HepG2 (cell line): ENCODE data around the gene PARK7. TPM values are rescaled to one million over a fixed set of nuclear protein-coding genes. Genes with fewer than 3 reads are reported as not detected.

Experiments used
- AGO1 ChIP-seq: fragments of 200-400 bp; formaldehyde crosslinking; IDR thresholded peaks from 2 replicates; pipeline ENCODE4 v1.6.1; 2017; ENCODE audit warnings: mild to moderate bottlenecking, low read depth, low read length, moderate library complexity; ENCODE audit not compliant: poor library complexity, severe bottlenecking
- ATM ChIP-seq: fragments of 450-650 bp; IDR thresholded peaks from 2 replicates; pipeline ENCODE4 v1.7.1; 2017; ENCODE audit warnings: mild to moderate bottlenecking, borderline replicate concordance
- CC2D1A ChIP-seq: sonication (generic); formaldehyde crosslinking; IDR thresholded peaks from 2 replicates; pipeline ENCODE4 v1.8.1; 2023; ENCODE audit warnings: mild to moderate bottlenecking, missing genetic modification reagents
- FOSL1 ChIP-seq: sonication (generic); formaldehyde crosslinking; IDR thresholded peaks from 2 replicates; pipeline ENCODE4 v1.9.0; 2021; ENCODE audit warnings: missing genetic modification reagents, borderline replicate concordance
- HMGA1 ChIP-seq: sonication (generic); formaldehyde crosslinking; conservative IDR thresholded peaks from 2 replicates; pipeline ENCODE4 v1.4.0; 2020; ENCODE audit warnings: missing genetic modification reagents
- HNRNPK ChIP-seq: fragments of 200-400 bp; formaldehyde crosslinking; IDR thresholded peaks from 2 replicates; pipeline ENCODE4 v1.6.1; 2018; ENCODE audit warnings: low read length, low read depth, moderate library complexity, mild to moderate bottlenecking; ENCODE audit not compliant: poor library complexity, severe bottlenecking
- NCOA5 ChIP-seq: sonication (generic); formaldehyde crosslinking; IDR thresholded peaks from 2 replicates; pipeline ENCODE4 v1.4.0; 2020; ENCODE audit warnings: missing genetic modification reagents
- PHB2 ChIP-seq: fragments of 450-650 bp; IDR thresholded peaks from 2 replicates; pipeline ENCODE4 v1.6.1; 2018; ENCODE audit not compliant: partially characterized antibody
- RAD51 ChIP-seq: fragments of 450-650 bp; IDR thresholded peaks from 2 replicates; pipeline ENCODE4 v1.6.1; 2016; ENCODE audit warnings: borderline replicate concordance
- RBFOX2 ChIP-seq: fragments of 200-400 bp; formaldehyde crosslinking; IDR thresholded peaks from 2 replicates; pipeline ENCODE4 v1.6.1; 2017; ENCODE audit warnings: low read depth, mild to moderate bottlenecking, low read length
- RFXANK ChIP-seq: IDR thresholded peaks from 2 replicates; pipeline ENCODE4 v1.6.1; 2016
- RFXAP ChIP-seq: sonication (generic); formaldehyde crosslinking; IDR thresholded peaks from 2 replicates; pipeline ENCODE4 v1.4.0; 2020; ENCODE audit warnings: missing genetic modification reagents, borderline replicate concordance
- SAFB2 ChIP-seq: sonication (generic); formaldehyde crosslinking; IDR thresholded peaks from 2 replicates; pipeline ENCODE4 v1.5.1; 2020; ENCODE audit warnings: missing genetic modification reagents, low read depth, mild to moderate bottlenecking, borderline replicate concordance
- TOE1 ChIP-seq: sonication (generic); formaldehyde crosslinking; IDR thresholded peaks from 2 replicates; pipeline ENCODE4 v1.4.0; 2020; ENCODE audit warnings: mild to moderate bottlenecking, missing genetic modification reagents
- ZNF251 ChIP-seq: sonication (generic); formaldehyde crosslinking; IDR thresholded peaks from 2 replicates; pipeline ENCODE4 v1.9.0; 2021; ENCODE audit warnings: mild to moderate bottlenecking, missing genetic modification reagents
- ZNF629 ChIP-seq: sonication (generic); formaldehyde crosslinking; conservative IDR thresholded peaks from 2 replicates; pipeline ENCODE4 v1.5.0; 2020; ENCODE audit warnings: missing genetic modification reagents
- ZSCAN31 ChIP-seq: sonication (generic); formaldehyde crosslinking; IDR thresholded peaks from 2 replicates; pipeline ENCODE4 v1.5.0; 2020; ENCODE audit warnings: low read depth, mild to moderate bottlenecking, missing genetic modification reagents
- polyA plus RNA-seq, 8 experiments: library from polyadenylated mRNA; depleted of rRNA in 3 of 8; stranded (reverse) in 7 of 8; unstranded in 1 of 8; fragments of >200 nt; fragmentation: Illumina TruSeq in 4 of 8; extraction: Trizol in 4 of 8; gene quantifications; 2 replicates each; pipeline versions ENCODE4 v1.2.1 to v1.2.3, GENCODE V29; 2011 to 2016; ENCODE audit warnings: low read depth in 4 of 8, missing spikeins in 1 of 8, mixed read lengths in 1 of 8; ENCODE audit not compliant: insufficient read depth in 1 of 8
- total RNA-seq, 5 experiments: library from RNA; depleted of rRNA; stranded (reverse); fragments of >200 nt; fragmentation: Illumina TruSeq; extraction: Trizol; gene quantifications; 2 replicates each; pipeline ENCODE4 v1.2.3, GENCODE V29; 2016; ENCODE audit warnings: low read depth in 1 of 5
- TF ChIP-seq, protein P1 (sequence below): sonication (generic); formaldehyde crosslinking; IDR thresholded peaks from 2 replicates; pipeline ENCODE4 v1.4.0; 2020; ENCODE audit warnings: missing genetic modification reagents, low read depth, mild to moderate bottlenecking, borderline replicate concordance
- TF ChIP-seq, protein P2 (sequence below), 2 experiments: IDR thresholded peaks; 2 replicates each; pipeline ENCODE4 v1.6.1; 2011 to 2012; ENCODE audit warnings: low read length in 2 of 2, borderline replicate concordance in 1 of 2, low read depth in 1 of 2, mild to moderate bottlenecking in 1 of 2, moderate library complexity in 1 of 2
- TF ChIP-seq, protein P3 (sequence below), 2 experiments: sonication (generic) in 1 of 2; formaldehyde crosslinking in 1 of 2; IDR thresholded peaks; 2 replicates each; pipeline versions ENCODE4 v1.6.1 to v1.9.0; 2014 to 2022; ENCODE audit warnings: antibody characterized with exemption in 1 of 2, borderline replicate concordance in 1 of 2, inconsistent platforms in 1 of 2, low read depth in 1 of 2, missing genetic modification reagents in 1 of 2

PARK7 gene
- total and polyA plus RNA-seq, 2 of the 13 experiments (the other 11 are each of a cell fraction or from before 2014, with no cell fraction given), result 212 to 296 TPM

DNA sequence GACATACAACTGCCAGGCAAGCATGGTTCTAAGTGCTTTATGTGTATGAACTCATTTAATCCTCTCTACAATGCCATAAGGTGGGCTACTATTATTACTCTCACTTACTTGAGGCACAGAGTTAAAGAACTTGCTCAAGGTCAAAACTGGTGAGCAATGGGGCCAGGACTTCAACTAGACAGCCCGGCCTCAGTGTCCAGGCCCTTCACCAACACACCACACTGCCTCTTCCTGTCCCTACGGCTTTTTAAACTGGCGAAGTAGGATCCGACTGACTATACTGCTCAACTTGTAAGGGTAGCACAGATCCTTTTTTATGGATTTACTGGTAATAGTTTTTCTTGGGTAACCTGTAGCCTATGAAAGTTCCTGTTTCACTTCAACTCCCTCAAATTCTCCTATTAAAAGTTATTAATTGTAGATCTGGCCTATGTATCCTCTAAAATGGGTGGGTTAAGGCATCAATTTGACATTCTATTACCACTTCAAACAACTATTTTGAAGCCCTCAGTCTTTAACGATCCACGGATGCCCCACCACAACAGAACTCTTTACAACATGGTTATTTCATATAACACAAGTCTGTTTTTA, 60.3 kb downstream of the PARK7 start (continued):
- TF ChIP-seq ATM, result no peak
- no peak for TF ChIP-seq TOE1
- TF ChIP-seq FOSL1 (CRISPR knock-in tag), result no peak
- TF ChIP-seq RFXANK (CRISPR knock-in tag), result no peak
- TF ChIP-seq, protein P1, sequence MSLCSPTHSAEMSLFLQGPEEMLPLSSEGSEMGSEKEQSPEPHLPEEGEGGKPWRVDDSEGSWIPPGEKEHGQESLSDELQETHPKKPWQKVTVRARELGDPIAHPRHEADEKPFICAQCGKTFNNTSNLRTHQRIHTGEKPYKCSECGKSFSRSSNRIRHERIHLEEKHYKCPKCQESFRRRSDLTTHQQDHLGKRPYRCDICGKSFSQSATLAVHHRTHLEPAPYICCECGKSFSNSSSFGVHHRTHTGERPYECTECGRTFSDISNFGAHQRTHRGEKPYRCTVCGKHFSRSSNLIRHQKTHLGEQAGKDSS, result no peak
- TF ChIP-seq, protein P2, sequence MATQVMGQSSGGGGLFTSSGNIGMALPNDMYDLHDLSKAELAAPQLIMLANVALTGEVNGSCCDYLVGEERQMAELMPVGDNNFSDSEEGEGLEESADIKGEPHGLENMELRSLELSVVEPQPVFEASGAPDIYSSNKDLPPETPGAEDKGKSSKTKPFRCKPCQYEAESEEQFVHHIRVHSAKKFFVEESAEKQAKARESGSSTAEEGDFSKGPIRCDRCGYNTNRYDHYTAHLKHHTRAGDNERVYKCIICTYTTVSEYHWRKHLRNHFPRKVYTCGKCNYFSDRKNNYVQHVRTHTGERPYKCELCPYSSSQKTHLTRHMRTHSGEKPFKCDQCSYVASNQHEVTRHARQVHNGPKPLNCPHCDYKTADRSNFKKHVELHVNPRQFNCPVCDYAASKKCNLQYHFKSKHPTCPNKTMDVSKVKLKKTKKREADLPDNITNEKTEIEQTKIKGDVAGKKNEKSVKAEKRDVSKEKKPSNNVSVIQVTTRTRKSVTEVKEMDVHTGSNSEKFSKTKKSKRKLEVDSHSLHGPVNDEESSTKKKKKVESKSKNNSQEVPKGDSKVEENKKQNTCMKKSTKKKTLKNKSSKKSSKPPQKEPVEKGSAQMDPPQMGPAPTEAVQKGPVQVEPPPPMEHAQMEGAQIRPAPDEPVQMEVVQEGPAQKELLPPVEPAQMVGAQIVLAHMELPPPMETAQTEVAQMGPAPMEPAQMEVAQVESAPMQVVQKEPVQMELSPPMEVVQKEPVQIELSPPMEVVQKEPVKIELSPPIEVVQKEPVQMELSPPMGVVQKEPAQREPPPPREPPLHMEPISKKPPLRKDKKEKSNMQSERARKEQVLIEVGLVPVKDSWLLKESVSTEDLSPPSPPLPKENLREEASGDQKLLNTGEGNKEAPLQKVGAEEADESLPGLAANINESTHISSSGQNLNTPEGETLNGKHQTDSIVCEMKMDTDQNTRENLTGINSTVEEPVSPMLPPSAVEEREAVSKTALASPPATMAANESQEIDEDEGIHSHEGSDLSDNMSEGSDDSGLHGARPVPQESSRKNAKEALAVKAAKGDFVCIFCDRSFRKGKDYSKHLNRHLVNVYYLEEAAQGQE (IDR thresholded peaks at IDR 0.05; ENCODE audit: borderline replicate concordance in 1 of 2, low read depth in 1 of 2, low read length in 2 of 2), result peak in 1 of 2 experiments; percentile 64; a peak in 2 of 4 replicates
- no peak for TF ChIP-seq HNRNPK
- no peak for TF ChIP-seq CC2D1A (CRISPR knock-in tag)
- TF ChIP-seq ZSCAN31, result no peak
- TF ChIP-seq AGO1, result peak; percentile 25
- 0 out of 2 replicates have a peak, but pooled peaks have one; percentile 34 for TF ChIP-seq ZNF629 (CRISPR knock-in tag)
- no peak for TF ChIP-seq NCOA5 (CRISPR knock-in tag)
- TF ChIP-seq SAFB2 (CRISPR knock-in tag), result no peak
- TF ChIP-seq ZNF251 (CRISPR knock-in tag), result no peak
- TF ChIP-seq RBFOX2, result peak; percentile 87
- no peak for TF ChIP-seq PHB2
- no peak for TF ChIP-seq RAD51
- TF ChIP-seq, protein P3, sequence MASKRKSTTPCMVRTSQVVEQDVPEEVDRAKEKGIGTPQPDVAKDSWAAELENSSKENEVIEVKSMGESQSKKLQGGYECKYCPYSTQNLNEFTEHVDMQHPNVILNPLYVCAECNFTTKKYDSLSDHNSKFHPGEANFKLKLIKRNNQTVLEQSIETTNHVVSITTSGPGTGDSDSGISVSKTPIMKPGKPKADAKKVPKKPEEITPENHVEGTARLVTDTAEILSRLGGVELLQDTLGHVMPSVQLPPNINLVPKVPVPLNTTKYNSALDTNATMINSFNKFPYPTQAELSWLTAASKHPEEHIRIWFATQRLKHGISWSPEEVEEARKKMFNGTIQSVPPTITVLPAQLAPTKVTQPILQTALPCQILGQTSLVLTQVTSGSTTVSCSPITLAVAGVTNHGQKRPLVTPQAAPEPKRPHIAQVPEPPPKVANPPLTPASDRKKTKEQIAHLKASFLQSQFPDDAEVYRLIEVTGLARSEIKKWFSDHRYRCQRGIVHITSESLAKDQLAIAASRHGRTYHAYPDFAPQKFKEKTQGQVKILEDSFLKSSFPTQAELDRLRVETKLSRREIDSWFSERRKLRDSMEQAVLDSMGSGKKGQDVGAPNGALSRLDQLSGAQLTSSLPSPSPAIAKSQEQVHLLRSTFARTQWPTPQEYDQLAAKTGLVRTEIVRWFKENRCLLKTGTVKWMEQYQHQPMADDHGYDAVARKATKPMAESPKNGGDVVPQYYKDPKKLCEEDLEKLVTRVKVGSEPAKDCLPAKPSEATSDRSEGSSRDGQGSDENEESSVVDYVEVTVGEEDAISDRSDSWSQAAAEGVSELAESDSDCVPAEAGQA (IDR thresholded peaks at IDR 0.05; ENCODE audit: low read depth), result no peak
- TF ChIP-seq, protein P3 (CRISPR knock-in tag; IDR thresholded peaks at IDR 0.05; ENCODE audit: borderline replicate concordance), result no peak
- TF ChIP-seq RFXAP, result 0 out of 2 replicates have a peak, but pooled peaks have one; percentile 33
- TF ChIP-seq HMGA1 (CRISPR knock-in tag), result no peak
